Measurements from ENCODE around the gene VWA5B2. TPM values are rescaled to one million over a fixed set of nuclear protein-coding genes. Genes with fewer than 3 reads are reported as not detected.

The VWA5B2 gene
- total RNA-seq, 1 experiment from 2014 or later, result 2.7 TPM

DNA sequence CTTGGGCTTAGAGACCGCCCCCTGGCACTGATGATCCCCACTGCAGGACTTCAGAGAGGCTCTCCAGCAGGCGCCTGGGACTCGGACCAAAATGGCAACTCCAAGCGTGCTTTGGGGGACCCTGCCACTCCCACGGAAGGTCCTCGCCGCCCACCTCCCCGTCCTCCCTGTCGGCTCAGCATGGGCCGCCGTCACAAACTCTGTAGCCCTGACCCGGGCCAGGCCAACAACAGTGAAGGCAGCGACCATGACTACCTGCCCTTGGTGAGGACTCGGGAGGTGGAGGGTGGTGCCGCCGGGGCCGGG, 11.7 kb downstream of the VWA5B2 start:
- H3K4me3 Mint-ChIP-seq, result no peak overlapping the region
- H3K9me3 Mint-ChIP-seq, result no peaks in the 10 kb centered on the region
- no peak for DNase-seq

More for the DNA sequence above, 11.7 kb downstream of the VWA5B2 start:
- Histone ChIP-seq H3K79me1 (ENCODE audit: insufficient read depth, low read depth, low read length, poor library complexity, severe bottlenecking) (no peaks in the 10 kb centered on the region), H3K27me3 (ENCODE audit: insufficient read depth, low read length) (no peaks in the 10 kb centered on the region), H3K23me2 (ENCODE audit: insufficient read length, low read depth, low read length, poor library complexity, severe bottlenecking) (no peaks in the 10 kb centered on the region), H2BK120ac (ENCODE audit: low read depth, low read length, poor library complexity, severe bottlenecking) (no peak overlapping the region), H4K20me1 (ENCODE audit: control insufficient read depth, insufficient read depth, insufficient read length) (no peaks in the 10 kb centered on the region), H2AFZ (ENCODE audit: low read length) (no peak overlapping the region), H3K18ac (ENCODE audit: insufficient read length, low read depth, low read length) (no peak overlapping the region), H3K27ac (ENCODE audit: insufficient read length, low read depth, low read length) (no peak overlapping the region), H3T11ph (ENCODE audit: low read length) (no peak overlapping the region), H4K8ac (replicated peaks; ENCODE audit: insufficient read length, low read depth, low read length) (no peak overlapping the region), H3K9ac (ENCODE audit: extremely low read depth, insufficient read length, low read length) (no peak overlapping the region), H3K4me1 (ENCODE audit: insufficient read depth, low read length) (no peaks in the 10 kb centered on the region), H4K91ac (ENCODE audit: insufficient read length, low read depth, low read length) (no peak overlapping the region), H2BK15ac (ENCODE audit: low read depth, low read length) (no peak overlapping the region), H3K79me2 (ENCODE audit: insufficient read depth, low read length) (no peaks in the 10 kb centered on the region), H2BK20ac (ENCODE audit: low read depth, low read length, poor library complexity, severe bottlenecking) (no peak overlapping the region), H3K56ac (ENCODE audit: insufficient read length, low read depth, low read length) (no peak overlapping the region), H2BK5ac (ENCODE audit: insufficient read length, low read length) (no peak overlapping the region), H3K14ac (ENCODE audit: insufficient read depth, low read length) (no peak overlapping the region), H3K4ac (ENCODE audit: low read depth, low read length) (no peak overlapping the region), H2BK12ac (ENCODE audit: insufficient read length, low read depth, low read length) (no peak overlapping the region), H3K4me2 (ENCODE audit: insufficient read depth, insufficient read length, low read length) (no peak overlapping the region), H4K5ac (ENCODE audit: insufficient read length, low read depth, low read length) (no peak overlapping the region), H2AK5ac (ENCODE audit: insufficient read length, low read length) (no peak overlapping the region), H3K23ac (ENCODE audit: insufficient read length, low read depth, low read length) (no peak overlapping the region), H3K9me3 (ENCODE audit: control insufficient read depth, low read depth, low read length) (no peaks in the 10 kb centered on the region)
- peaks cover 1% of the 10 kb centered on the region; the same call in 1 of the 2 replicates for H3K27me3 Mint-ChIP-seq (ENCODE audit: low read depth)
- H3K36me3 Mint-ChIP-seq (ENCODE audit: insufficient read depth in 1 of 3, low read depth in 3 of 3), result peaks cover 15 to 40% (median 36%) of the 10 kb centered on the region in 3 experiments
- no CpG with 5 or more reads among the region's 17 CpGs for WGBS (ENCODE audit: extremely low coverage, insufficient read length, low lambda C conversion rate)
- TF ChIP-seq, protein P1, sequence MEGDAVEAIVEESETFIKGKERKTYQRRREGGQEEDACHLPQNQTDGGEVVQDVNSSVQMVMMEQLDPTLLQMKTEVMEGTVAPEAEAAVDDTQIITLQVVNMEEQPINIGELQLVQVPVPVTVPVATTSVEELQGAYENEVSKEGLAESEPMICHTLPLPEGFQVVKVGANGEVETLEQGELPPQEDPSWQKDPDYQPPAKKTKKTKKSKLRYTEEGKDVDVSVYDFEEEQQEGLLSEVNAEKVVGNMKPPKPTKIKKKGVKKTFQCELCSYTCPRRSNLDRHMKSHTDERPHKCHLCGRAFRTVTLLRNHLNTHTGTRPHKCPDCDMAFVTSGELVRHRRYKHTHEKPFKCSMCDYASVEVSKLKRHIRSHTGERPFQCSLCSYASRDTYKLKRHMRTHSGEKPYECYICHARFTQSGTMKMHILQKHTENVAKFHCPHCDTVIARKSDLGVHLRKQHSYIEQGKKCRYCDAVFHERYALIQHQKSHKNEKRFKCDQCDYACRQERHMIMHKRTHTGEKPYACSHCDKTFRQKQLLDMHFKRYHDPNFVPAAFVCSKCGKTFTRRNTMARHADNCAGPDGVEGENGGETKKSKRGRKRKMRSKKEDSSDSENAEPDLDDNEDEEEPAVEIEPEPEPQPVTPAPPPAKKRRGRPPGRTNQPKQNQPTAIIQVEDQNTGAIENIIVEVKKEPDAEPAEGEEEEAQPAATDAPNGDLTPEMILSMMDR (conservative IDR thresholded peaks at IDR 0.05), result no peak
- H3K27ac Mint-ChIP-seq, result no peak overlapping the region
- no peaks in the 10 kb centered on the region for H3K4me1 Mint-ChIP-seq
